ENCODE results near the gene ESPN.
"Not testable (repeated sequence)": the region's sequence is repeated elsewhere in the genome, so short reads cannot be mapped to it uniquely, and the experiment has no call there.

ESPN gene

GRCh38 chr1:6448749-6449631 is 24.4 kb downstream of the ESPN start:
- no peak for DNase-seq

- DNase-seq: no peak
Measured at GRCh38 chr1:6450005-6450450, 25.5 kb downstream of the ESPN start.

- not testable (repeated sequence) for DNase-seq
Measured at GRCh38 chr1:6450486-6450885, 25.9 kb downstream of the ESPN start.

- no peak for DNase-seq
Measured at GRCh38 chr1:6450943-6451373, 26.4 kb downstream of the ESPN start.

- not testable (repeated sequence) for DNase-seq
Measured at GRCh38 chr1:6453895-6454855, 29.6 kb downstream of the ESPN start.

- no peak for DNase-seq
Measured at GRCh38 chr1:6454856-6455751, 30.5 kb downstream of the ESPN start.

GRCh38 chr1:6455752-6456520 is 31.4 kb downstream of the ESPN start:
- DNase-seq: not testable (repeated sequence)

- no peak for DNase-seq
Measured at GRCh38 chr1:6456800-6457466, 32.4 kb downstream of the ESPN start.

- DNase-seq: no peak
Measured at GRCh38 chr1:6459850-6460265, 35.3 kb downstream of the ESPN start.

- DNase-seq: no peak
Measured at GRCh38 chr1:6460301-6461050, 35.9 kb downstream of the ESPN start.

- DNase-seq: no peak
Measured at GRCh38 chr1:6461051-6461530, 36.5 kb downstream of the ESPN start.

GRCh38 chr1:6461538-6462411 is 37.2 kb downstream of the ESPN start:
- no peak for DNase-seq

- no peak for DNase-seq
Measured at GRCh38 chr1:6462412-6463119, 38.0 kb downstream of the ESPN start.

- no peak for DNase-seq
Measured at GRCh38 chr1:6463120-6463412, 38.5 kb downstream of the ESPN start.

GRCh38 chr1:6464514-6464836 is 39.9 kb downstream of the ESPN start:
- DNase-seq: no peak

- DNase-seq: no peak
Measured at GRCh38 chr1:6464915-6465314, 40.3 kb downstream of the ESPN start.

- DNase-seq: no peak
Measured at GRCh38 chr1:6465461-6466005, 41.0 kb downstream of the ESPN start.

GRCh38 chr1:6466023-6466422 is 41.4 kb downstream of the ESPN start, which contains the start of gene TNFRSF25:
TSS of gene TNFRSF25 (minus strand) at chr1:6466173. CDS start at chr1:6466107, 66 bp downstream.
- DNase-seq: no peak

All from NCI-H748 treated with DMSO at 0.1 percent for 48 hours (cell line).